HCT116 (cell line): Measurements from ENCODE around the gene RGSL1. TPM values are rescaled to one million over a fixed set of nuclear protein-coding genes. Genes with fewer than 3 reads are reported as not detected.

Source experiments
- ATAC-seq: fragments of 200-7000 bp; cut with Tn5 transposase; 2 replicates; pipeline ENCODE4 v1.9.1; 2020; ENCODE audit warnings: mild to moderate bottlenecking, moderate library complexity
- BruUV-seq: library from RNA; stranded (reverse); fragments of 400-500 nt; replicated peaks from 2 replicates; lab custom pipeline; 2021; lab: Mats Ljungman, UMichigan
- CTCF ChIA-PET: fragments of 300-600 bp; sonication (Branson Sonifier 250); formaldehyde crosslinking; loops from one replicate; lab custom pipeline; 2021; ENCODE audit warnings: antibody characterized with exemption; lab: Charles Lee
- POLR2A ChIA-PET: fragments of 300-600, 350-600 bp; sonication (Branson Sonifier 250); formaldehyde crosslinking; loops from one replicate; lab custom pipeline; 2021; ENCODE audit warnings: antibody characterized with exemption; lab: Charles Lee
- RAD21 ChIA-PET, 2 experiments: fragments of 300-600 bp; sonication (Branson Sonifier 250); formaldehyde crosslinking; loops; one replicate each; lab custom pipeline; 2023; ENCODE audit warnings: low total read pairs in 2 of 2; ENCODE audit not compliant: uncharacterized antibody in 2 of 2, unreplicated experiment in 2 of 2, low non-redundant PET in 1 of 2; lab: Charles Lee
- DNase-seq: peaks from one replicate; pipeline ENCODE4 v3.0.0-alpha.2; 2010; ENCODE audit warnings: low read depth, low spot score
- H2AFZ ChIP-seq: fragments of 200-600 bp; shearing (Covaris generic), sonication (generic); 2 replicates; pipeline ENCODE4 v1.6.1; 2017; ENCODE audit warnings: low read depth, mixed run types, mixed read lengths, antibody characterized with exemption, low read length; ENCODE audit not compliant: poor library complexity, severe bottlenecking
- H3K27ac ChIP-seq: 2 replicates; pipeline ENCODE4 v1.5.1; 2012; ENCODE audit warnings: low read depth, low read length
- H3K27me3 ChIP-seq: fragments of 200-600 bp; sonication (generic); 2 replicates; pipeline ENCODE4 v1.6.1; 2016; ENCODE audit warnings: mixed run types, low read length, mixed read lengths; ENCODE audit not compliant: insufficient read depth
- H3K36me3 ChIP-seq, 2 experiments: fragments of 200-500 bp in 1 of 2; fragments of 200-600 bp in 1 of 2; sonication (Bioruptor generic) in 1 of 2; sonication (generic) in 1 of 2; 2 replicates each; pipeline versions ENCODE4 v1.5.1 to v1.6.1; 2014 to 2016; ENCODE audit warnings: low read length in 2 of 2, inconsistent platforms in 1 of 2, mixed read lengths in 1 of 2, mixed run types in 1 of 2; ENCODE audit not compliant: insufficient read depth in 2 of 2, control insufficient read depth in 1 of 2
- H3K4me1 ChIP-seq, 2 experiments: fragments of 200-600 bp in 1 of 2; sonication (generic) in 1 of 2; 2 replicates each; pipeline versions ENCODE4 v1.5.1 to v1.6.1; 2012 to 2017; ENCODE audit warnings: low read length in 2 of 2, inconsistent platforms in 1 of 2, mild to moderate bottlenecking in 1 of 2, mixed read lengths in 1 of 2, mixed run types in 1 of 2, moderate library complexity in 1 of 2; ENCODE audit not compliant: insufficient read depth in 2 of 2, control insufficient read depth in 1 of 2
- H3K4me2 ChIP-seq: fragments of 200-600 bp; sonication (generic); 2 replicates; pipeline ENCODE4 v1.6.1; 2017; ENCODE audit warnings: mixed run types, low read length, mixed read lengths
- H3K4me3 ChIP-seq, 2 experiments: fragments of 200-600 bp in 1 of 2; sonication (generic) in 1 of 2; replicated peaks in 1 of 2; 2 replicates each; pipeline ENCODE4 v1.5.1; 2011 to 2016; ENCODE audit warnings: low read length in 2 of 2, control low read depth in 1 of 2, low read depth in 1 of 2, mild to moderate bottlenecking in 1 of 2, mixed read lengths in 1 of 2, mixed run types in 1 of 2
- H3K79me2 ChIP-seq: fragments of 200-600 bp; sonication (generic); 2 replicates; pipeline ENCODE4 v1.6.1; 2017; ENCODE audit warnings: mild to moderate bottlenecking, mixed run types, low read length, moderate library complexity, mixed read lengths; ENCODE audit not compliant: insufficient read depth
- H3K9ac ChIP-seq: fragments of 200-600 bp; sonication (generic); 2 replicates; pipeline ENCODE4 v1.6.1; 2016; ENCODE audit warnings: low read length, mixed read lengths
- H3K9me2 ChIP-seq: fragments of 200-600 bp; sonication (generic), shearing (Covaris generic); 2 replicates; pipeline ENCODE4 v1.6.1; 2017; ENCODE audit warnings: mixed run types, mild to moderate bottlenecking, moderate library complexity; ENCODE audit not compliant: insufficient read depth
- H3K9me3 ChIP-seq, 2 experiments: fragments of 200-500 bp in 1 of 2; fragments of 200-600 bp in 1 of 2; sonication (Bioruptor generic) in 1 of 2; sonication (generic) in 1 of 2; 2 replicates each; pipeline ENCODE4 v1.6.1; 2014 to 2017; ENCODE audit warnings: low read length in 2 of 2, mixed read lengths in 2 of 2, inconsistent platforms in 1 of 2, low read depth in 1 of 2, mild to moderate bottlenecking in 1 of 2, mixed run types in 1 of 2, moderate library complexity in 1 of 2; ENCODE audit not compliant: control insufficient read depth in 1 of 2, insufficient read depth in 1 of 2
- H4K20me1 ChIP-seq: fragments of 200-600 bp; sonication (generic), shearing (Covaris generic); 2 replicates; pipeline ENCODE4 v1.6.1; 2017; ENCODE audit warnings: mixed run types, mild to moderate bottlenecking, moderate library complexity; ENCODE audit not compliant: insufficient read depth
- CEBPB ChIP-seq: IDR thresholded peaks from 2 replicates; pipeline ENCODE4 v1.6.1; 2012; ENCODE audit warnings: low read depth
- EZH2phosphoT487 ChIP-seq: fragments of 200-600 bp; IDR thresholded peaks from 2 replicates; pipeline ENCODE4 v1.6.1; 2018; ENCODE audit warnings: antibody characterized with exemption, borderline replicate concordance
- RAD21 ChIP-seq: IDR thresholded peaks from 2 replicates; pipeline ENCODE4 v1.6.1; 2012; ENCODE audit warnings: low read depth, mild to moderate bottlenecking
- SP1 ChIP-seq: IDR thresholded peaks from 2 replicates; pipeline ENCODE4 v1.6.1; 2012; ENCODE audit warnings: low read depth
- TCF7L2 ChIP-seq: IDR thresholded peaks from 2 replicates; pipeline ENCODE4 v1.7.0; 2011; ENCODE audit warnings: borderline replicate concordance, inconsistent platforms; ENCODE audit not compliant: insufficient read depth, insufficient read length; ENCODE audit errors: extremely low read depth
- ZFX ChIP-seq: fragments of 450-650 bp; IDR thresholded peaks from 2 replicates; pipeline ENCODE4 v1.6.1; 2017
- intact Hi-C: fragments of 100-400 bp; cut with micrococcal nuclease; formaldehyde crosslinking; loops from 2 replicates; pipeline ENCODE4 v1.10.0; 2022
- total RNA-seq: library from RNA; stranded (reverse); gene quantifications from one replicate; pipeline ENCODE4 v1.2.1, GENCODE V29; 2021; ENCODE audit not compliant: unreplicated experiment
- TF ChIP-seq, protein P1 (sequence below): IDR thresholded peaks from 2 replicates; pipeline ENCODE4 v1.6.1; 2012
- TF ChIP-seq, protein P2 (sequence below), 3 experiments: fragments of 200-600 bp in 1 of 3; sonication (generic) in 1 of 3; IDR thresholded peaks in 2 of 3; conservative IDR thresholded peaks in 1 of 3; 2 replicates each; pipeline ENCODE4 v1.5.1; 2012 to 2017; ENCODE audit warnings: low read depth in 2 of 3, low read length in 2 of 3, antibody characterized with exemption in 1 of 3, borderline replicate concordance in 1 of 3, control low read depth in 1 of 3, mild to moderate bottlenecking in 1 of 3, mixed read lengths in 1 of 3, mixed run types in 1 of 3, moderate library complexity in 1 of 3; ENCODE audit not compliant: insufficient read depth in 1 of 3
- TF ChIP-seq, protein P3 (sequence below): IDR thresholded peaks from 2 replicates; pipeline ENCODE4 v1.6.1; 2011; ENCODE audit warnings: mild to moderate bottlenecking, low read length, moderate library complexity; ENCODE audit not compliant: insufficient replicate concordance; ENCODE audit errors: extremely low read depth

The RGSL1 gene
- total RNA-seq, 1 experiment from 2014 or later = not detected

DNA sequence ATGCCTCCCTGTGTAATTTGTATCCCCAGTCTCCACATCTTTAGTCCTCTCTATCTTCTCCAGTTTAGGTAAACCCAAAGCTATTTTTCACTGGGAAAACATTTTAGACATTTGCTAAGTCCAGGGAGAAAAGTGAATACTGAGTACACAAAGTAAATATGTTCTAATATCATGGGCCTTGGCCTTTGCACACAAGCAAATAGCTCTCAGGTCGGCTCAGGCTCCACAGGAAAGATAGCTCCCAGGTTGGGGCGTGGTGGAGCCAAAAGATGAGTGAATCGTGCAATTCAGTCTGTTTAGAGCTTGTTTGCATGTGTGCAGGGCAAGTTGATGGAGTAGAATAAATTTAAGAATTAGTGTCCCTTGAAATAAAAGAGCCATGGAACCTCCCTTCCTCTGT is 7.9 kb downstream of the RGSL1 start:
- H3K36me3 ChIP-seq = no peaks in the 10 kb centered on the region
- ATAC-seq (no peak), DNase-seq (no peak)
- intact Hi-C loops = no loop called here
- H3K9me2 ChIP-seq = no peaks in the 10 kb centered on the region
- H3K27me3 ChIP-seq = no peaks in the 10 kb centered on the region; the same call in 1 of the 2 replicates
- no peaks in the 10 kb centered on the region for H3K9me3 ChIP-seq
- no peaks in the 10 kb centered on the region for H3K4me1 ChIP-seq
- no peaks in the 10 kb centered on the region for H3K79me2 ChIP-seq
- BruUV-seq = no TSS peak
- no peak overlapping the region for H3K4me2 ChIP-seq
- no peak overlapping the region for H3K27ac ChIP-seq
- H2AFZ ChIP-seq = no peak overlapping the region
- ChIA-PET RAD21 (no interaction called here), CTCF (interaction anchor here (1.5 kb wide), 1 partner anchor 27 kb away, joined by 3 read pairs; no protein-coding TSS in a partner anchor), POLR2A (no interaction called here)
- H4K20me1 ChIP-seq = no peaks in the 10 kb centered on the region
- TF ChIP-seq CEBPB = no peak
- no peak for TF ChIP-seq SP1
- TF ChIP-seq, protein P1, sequence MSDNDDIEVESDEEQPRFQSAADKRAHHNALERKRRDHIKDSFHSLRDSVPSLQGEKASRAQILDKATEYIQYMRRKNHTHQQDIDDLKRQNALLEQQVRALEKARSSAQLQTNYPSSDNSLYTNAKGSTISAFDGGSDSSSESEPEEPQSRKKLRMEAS = no peak
- no peak for TF ChIP-seq ZFX
- TF ChIP-seq, protein P2, sequence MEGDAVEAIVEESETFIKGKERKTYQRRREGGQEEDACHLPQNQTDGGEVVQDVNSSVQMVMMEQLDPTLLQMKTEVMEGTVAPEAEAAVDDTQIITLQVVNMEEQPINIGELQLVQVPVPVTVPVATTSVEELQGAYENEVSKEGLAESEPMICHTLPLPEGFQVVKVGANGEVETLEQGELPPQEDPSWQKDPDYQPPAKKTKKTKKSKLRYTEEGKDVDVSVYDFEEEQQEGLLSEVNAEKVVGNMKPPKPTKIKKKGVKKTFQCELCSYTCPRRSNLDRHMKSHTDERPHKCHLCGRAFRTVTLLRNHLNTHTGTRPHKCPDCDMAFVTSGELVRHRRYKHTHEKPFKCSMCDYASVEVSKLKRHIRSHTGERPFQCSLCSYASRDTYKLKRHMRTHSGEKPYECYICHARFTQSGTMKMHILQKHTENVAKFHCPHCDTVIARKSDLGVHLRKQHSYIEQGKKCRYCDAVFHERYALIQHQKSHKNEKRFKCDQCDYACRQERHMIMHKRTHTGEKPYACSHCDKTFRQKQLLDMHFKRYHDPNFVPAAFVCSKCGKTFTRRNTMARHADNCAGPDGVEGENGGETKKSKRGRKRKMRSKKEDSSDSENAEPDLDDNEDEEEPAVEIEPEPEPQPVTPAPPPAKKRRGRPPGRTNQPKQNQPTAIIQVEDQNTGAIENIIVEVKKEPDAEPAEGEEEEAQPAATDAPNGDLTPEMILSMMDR (IDR thresholded peaks at IDR 0.05 in 2 of 3, conservative IDR thresholded peaks at IDR 0.05 in 1 of 3; ENCODE audit: borderline replicate concordance in 1 of 3, insufficient read depth in 1 of 3, low read depth in 2 of 3, low read length in 2 of 3) = no peak
- TF ChIP-seq, protein P3, sequence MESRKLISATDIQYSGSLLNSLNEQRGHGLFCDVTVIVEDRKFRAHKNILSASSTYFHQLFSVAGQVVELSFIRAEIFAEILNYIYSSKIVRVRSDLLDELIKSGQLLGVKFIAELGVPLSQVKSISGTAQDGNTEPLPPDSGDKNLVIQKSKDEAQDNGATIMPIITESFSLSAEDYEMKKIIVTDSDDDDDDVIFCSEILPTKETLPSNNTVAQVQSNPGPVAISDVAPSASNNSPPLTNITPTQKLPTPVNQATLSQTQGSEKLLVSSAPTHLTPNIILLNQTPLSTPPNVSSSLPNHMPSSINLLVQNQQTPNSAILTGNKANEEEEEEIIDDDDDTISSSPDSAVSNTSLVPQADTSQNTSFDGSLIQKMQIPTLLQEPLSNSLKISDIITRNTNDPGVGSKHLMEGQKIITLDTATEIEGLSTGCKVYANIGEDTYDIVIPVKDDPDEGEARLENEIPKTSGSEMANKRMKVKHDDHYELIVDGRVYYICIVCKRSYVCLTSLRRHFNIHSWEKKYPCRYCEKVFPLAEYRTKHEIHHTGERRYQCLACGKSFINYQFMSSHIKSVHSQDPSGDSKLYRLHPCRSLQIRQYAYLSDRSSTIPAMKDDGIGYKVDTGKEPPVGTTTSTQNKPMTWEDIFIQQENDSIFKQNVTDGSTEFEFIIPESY = no peak
- no peak for TF ChIP-seq EZH2phosphoT487
- TF ChIP-seq TCF7L2 = no peak
- no peak for TF ChIP-seq RAD21
- no peak overlapping the region for H3K9ac ChIP-seq
- no peak overlapping the region for H3K4me3 ChIP-seq
